ENCODE measurements around the gene SSTR3. TPM values are rescaled to one million over a fixed set of nuclear protein-coding genes. Genes with fewer than 3 reads are reported as not detected.

Gene SSTR3
- total RNA-seq, 1 experiment from 2014 or later: 0.22 TPM

- ChIA-PET CTCF (interaction anchor here (0.7 to 4.2 kb wide), 5 partner anchors 10 to 73 kb away, joined by 3 to 23 read pairs (median 4); no protein-coding TSS in a partner anchor), POLR2A (interaction anchor here (1.1 kb wide), 1 partner anchor 12 kb away, joined by 4 read pairs; no protein-coding TSS in a partner anchor)
- Mint-ChIP-seq H3K9me3 (peaks cover 10% of the 10 kb centered on the region), H3K27ac (no peak overlapping the region; the same call in 1 of the 2 replicates), H3K4me3 (peak overlapping the region; percentile 75), H3K4me1 (peaks cover 49% of the 10 kb centered on the region), H3K27me3 (ENCODE audit: low read depth) (no peaks in the 10 kb centered on the region), H3K36me3 (peaks cover 9% of the 10 kb centered on the region)
- DNase-seq (ENCODE audit: low spot score) (no peak), ATAC-seq (no peak)
- no peak for TF ChIP-seq ZNF416 (CRISPR knock-in tag; IDR thresholded peaks at IDR 0.05)
- TF ChIP-seq ZNF219 (CRISPR knock-in tag; IDR thresholded peaks at IDR 0.05; ENCODE audit: borderline replicate concordance): no peak
- no peak for TF ChIP-seq NR1H2 (CRISPR knock-in tag; IDR thresholded peaks at IDR 0.05)
- TF ChIP-seq ERG (CRISPR knock-in tag; IDR thresholded peaks at IDR 0.05): no peak
- no peak for TF ChIP-seq MAX (CRISPR knock-in tag; IDR thresholded peaks at IDR 0.05)
- TF ChIP-seq ZNF138 (CRISPR knock-in tag; conservative IDR thresholded peaks at IDR 0.05): no peak
- TF ChIP-seq PRDM15 (CRISPR knock-in tag; IDR thresholded peaks at IDR 0.05): no peak
- no peak for TF ChIP-seq ATF3 (CRISPR knock-in tag; conservative IDR thresholded peaks at IDR 0.05)
- TF ChIP-seq FOXK1 (CRISPR knock-in tag; IDR thresholded peaks at IDR 0.05): no peak
- no peak for TF ChIP-seq EMX1 (CRISPR knock-in tag; IDR thresholded peaks at IDR 0.05)
- no peak for TF ChIP-seq ZNF121 (CRISPR knock-in tag; IDR thresholded peaks at IDR 0.05)
- no peak for TF ChIP-seq ATF6 (CRISPR knock-in tag; IDR thresholded peaks at IDR 0.05)
- no peak for TF ChIP-seq ZNF425 (CRISPR knock-in tag; conservative IDR thresholded peaks at IDR 0.05)
- TF ChIP-seq CDX4 (CRISPR knock-in tag; IDR thresholded peaks at IDR 0.05; ENCODE audit: borderline replicate concordance): no peak
- no peak for TF ChIP-seq E2F5 (CRISPR knock-in tag; IDR thresholded peaks at IDR 0.05)
Measured at GRCh38 chr22:37186997-37187522, 25.2 kb downstream of the SSTR3 start.

All from WTC11 (cell line).